Measurements from ENCODE around the gene MYCBPAP.

GRCh38 chr17:50475362-50475761 lies 32.9 kb upstream of the MYCBPAP start:
- no peak for TF ChIP-seq CTCF (IDR thresholded peaks at IDR 0.05; ENCODE audit: low read length)
- TF ChIP-seq EZH2 (IDR thresholded peaks at IDR 0.05; ENCODE audit: borderline replicate concordance, low read length), result no peak
